PC-3 (cell line): ENCODE data around the gene AGRN.
"Not testable (repeated sequence)": the region's sequence is repeated elsewhere in the genome, so short reads cannot be mapped to it uniquely, and the experiment has no call there.

ENCODE experiments used
- EZH2 ChIP-seq: fragments of 300-600 bp; sonication (generic); IDR thresholded peaks from one replicate; pipeline ENCODE4 v1.6.1; 2017; ENCODE audit warnings: antibody characterized with exemption, mild to moderate bottlenecking, low read length; ENCODE audit not compliant: unreplicated experiment
- EZH2phosphoT487 ChIP-seq: fragments of 300-600 bp; sonication (generic); IDR thresholded peaks from 2 replicates; pipeline ENCODE4 v1.6.1; 2018; ENCODE audit warnings: mild to moderate bottlenecking, antibody characterized with exemption, low read length, borderline replicate concordance
- TF ChIP-seq, protein P1 (sequence below): fragments of 300-600 bp; sonication (generic); conservative IDR thresholded peaks from 2 replicates; pipeline ENCODE4 v1.5.1; 2017; ENCODE audit warnings: antibody characterized with exemption, low read depth, mild to moderate bottlenecking, low read length

GRCh38 chr1:1077396-1077795 lies 57.5 kb downstream of the AGRN start:
- TF ChIP-seq, protein P1, sequence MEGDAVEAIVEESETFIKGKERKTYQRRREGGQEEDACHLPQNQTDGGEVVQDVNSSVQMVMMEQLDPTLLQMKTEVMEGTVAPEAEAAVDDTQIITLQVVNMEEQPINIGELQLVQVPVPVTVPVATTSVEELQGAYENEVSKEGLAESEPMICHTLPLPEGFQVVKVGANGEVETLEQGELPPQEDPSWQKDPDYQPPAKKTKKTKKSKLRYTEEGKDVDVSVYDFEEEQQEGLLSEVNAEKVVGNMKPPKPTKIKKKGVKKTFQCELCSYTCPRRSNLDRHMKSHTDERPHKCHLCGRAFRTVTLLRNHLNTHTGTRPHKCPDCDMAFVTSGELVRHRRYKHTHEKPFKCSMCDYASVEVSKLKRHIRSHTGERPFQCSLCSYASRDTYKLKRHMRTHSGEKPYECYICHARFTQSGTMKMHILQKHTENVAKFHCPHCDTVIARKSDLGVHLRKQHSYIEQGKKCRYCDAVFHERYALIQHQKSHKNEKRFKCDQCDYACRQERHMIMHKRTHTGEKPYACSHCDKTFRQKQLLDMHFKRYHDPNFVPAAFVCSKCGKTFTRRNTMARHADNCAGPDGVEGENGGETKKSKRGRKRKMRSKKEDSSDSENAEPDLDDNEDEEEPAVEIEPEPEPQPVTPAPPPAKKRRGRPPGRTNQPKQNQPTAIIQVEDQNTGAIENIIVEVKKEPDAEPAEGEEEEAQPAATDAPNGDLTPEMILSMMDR = not testable (repeated sequence)
- TF ChIP-seq EZH2, EZH2phosphoT487: not testable (repeated sequence)
